HEK293 (cell line): ENCODE results near the gene LGSN.
A peak's percentile ranks its signal among the peaks of the same experiment; 100 is the strongest.

Source experiments
- CTCF ChIA-PET: fragments of 350-600 bp; formaldehyde crosslinking; extraction: SDS; loops from one replicate; lab custom pipeline; 2021; ENCODE audit warnings: antibody characterized with exemption; lab: Yijun Ruan, JAX
- POLR2A ChIA-PET: fragments of 300-600 bp; formaldehyde crosslinking; extraction: SDS; loops from one replicate; lab custom pipeline; 2020; ENCODE audit warnings: antibody characterized with exemption, inconsistent platforms; lab: Yijun Ruan, JAX
- H3K27ac ChIP-seq: fragments of 200-500 bp; sonication (Bioruptor generic); 2 replicates; pipeline ENCODE4 v1.5.1; 2014; ENCODE audit warnings: low read depth, low read length, control low read depth, inconsistent platforms; ENCODE audit errors: extremely low read depth
- H3K36me3 ChIP-seq, 2 experiments: fragments of 200-500 bp in 1 of 2; sonication (Bioruptor generic) in 1 of 2; 1 replicate in 1 of 2; 2 replicates in 1 of 2; pipeline ENCODE4 v1.5.1; 2014 to 2017; ENCODE audit warnings: inconsistent platforms in 2 of 2, low read length in 2 of 2; ENCODE audit not compliant: control insufficient read depth in 2 of 2, insufficient read depth in 1 of 2
- H3K4me1 ChIP-seq: fragments of 200-500 bp; sonication (Bioruptor generic); 2 replicates; pipeline ENCODE4 v1.5.1; 2014; ENCODE audit warnings: mild to moderate bottlenecking, low read length, inconsistent platforms; ENCODE audit not compliant: control insufficient read depth, insufficient read depth
- H3K4me3 ChIP-seq: 2 replicates; pipeline ENCODE4 v1.5.1; 2011; ENCODE audit warnings: low read depth, mild to moderate bottlenecking, control low read depth, low read length, moderate library complexity
- H3K9me3 ChIP-seq: fragments of 200-500 bp; sonication (Bioruptor generic); 2 replicates; pipeline ENCODE4 v1.5.1; 2014; ENCODE audit warnings: low read depth, low read length, inconsistent platforms; ENCODE audit not compliant: control insufficient read depth, insufficient read depth
- ATF2 ChIP-seq: fragments of 450-650 bp; formaldehyde crosslinking; IDR thresholded peaks from 2 replicates; pipeline ENCODE4 v1.5.1; 2016; ENCODE audit warnings: missing biosample characterization, missing genetic modification characterization, low read depth
- FEZF1 ChIP-seq: fragments of 450-650 bp; formaldehyde crosslinking; IDR thresholded peaks from 2 replicates; pipeline ENCODE4 v1.5.1; 2016; ENCODE audit warnings: missing biosample characterization, missing genetic modification characterization
- GLIS2 ChIP-seq: fragments of 450-650 bp; formaldehyde crosslinking; IDR thresholded peaks from 2 replicates; pipeline ENCODE4 v1.5.1; 2016; ENCODE audit warnings: missing biosample characterization, missing genetic modification characterization
- HOXC10 ChIP-seq: sonication (generic); formaldehyde crosslinking; IDR thresholded peaks from 2 replicates; pipeline ENCODE4 v1.8.1; 2023; ENCODE audit warnings: mild to moderate bottlenecking, missing genetic modification reagents
- HOXD13 ChIP-seq: sonication (generic); formaldehyde crosslinking; IDR thresholded peaks from 2 replicates; pipeline ENCODE4 v1.8.0; 2022; ENCODE audit warnings: missing genetic modification reagents, borderline replicate concordance
- KLF8 ChIP-seq: fragments of 450-650 bp; formaldehyde crosslinking; IDR thresholded peaks from 2 replicates; pipeline ENCODE4 v1.5.1; 2016; ENCODE audit warnings: missing biosample characterization, missing genetic modification characterization
- REPIN1 ChIP-seq: fragments of 450-650 bp; formaldehyde crosslinking; IDR thresholded peaks from 2 replicates; pipeline ENCODE4 v1.5.1; 2017; ENCODE audit warnings: missing biosample characterization, missing genetic modification characterization, low read depth
- SCRT1 ChIP-seq: fragments of 450-650 bp; formaldehyde crosslinking; IDR thresholded peaks from 2 replicates; pipeline ENCODE4 v1.5.1; 2016; ENCODE audit warnings: missing biosample characterization, missing genetic modification characterization, borderline replicate concordance
- YY1 ChIP-seq: fragments of 450-650 bp; formaldehyde crosslinking; IDR thresholded peaks from 2 replicates; pipeline ENCODE4 v1.5.1; 2018; ENCODE audit warnings: missing biosample characterization, missing genetic modification characterization
- YY2 ChIP-seq: fragments of 450-650 bp; formaldehyde crosslinking; IDR thresholded peaks from 2 replicates; pipeline ENCODE4 v1.5.1; 2016; ENCODE audit warnings: missing biosample characterization, missing genetic modification characterization
- ZBTB1 ChIP-seq: fragments of 450-650 bp; formaldehyde crosslinking; IDR thresholded peaks from 2 replicates; pipeline ENCODE4 v1.5.1; 2016; ENCODE audit warnings: missing biosample characterization, missing genetic modification characterization
- ZBTB20 ChIP-seq: fragments of 450-650 bp; formaldehyde crosslinking; IDR thresholded peaks from 2 replicates; pipeline ENCODE4 v1.5.1; 2016; ENCODE audit warnings: missing biosample characterization, missing genetic modification characterization
- ZBTB21 ChIP-seq: fragments of 450-650 bp; formaldehyde crosslinking; IDR thresholded peaks from 2 replicates; pipeline ENCODE4 v1.5.1; 2017; ENCODE audit warnings: missing biosample characterization, missing genetic modification characterization
- ZNF114 ChIP-seq: fragments of 450-650 bp; formaldehyde crosslinking; IDR thresholded peaks from 2 replicates; pipeline ENCODE4 v1.5.0; 2017; ENCODE audit warnings: missing biosample characterization, missing genetic modification characterization
- ZNF169 ChIP-seq: fragments of 450-650 bp; formaldehyde crosslinking; IDR thresholded peaks from 2 replicates; pipeline ENCODE4 v1.5.1; 2016; ENCODE audit warnings: missing biosample characterization, missing genetic modification characterization
- ZNF23 ChIP-seq: fragments of 450-650 bp; formaldehyde crosslinking; IDR thresholded peaks from 2 replicates; pipeline ENCODE4 v1.5.1; 2016; ENCODE audit warnings: missing biosample characterization, missing genetic modification characterization, borderline replicate concordance
- ZNF324 ChIP-seq: fragments of 450-650 bp; formaldehyde crosslinking; IDR thresholded peaks from 2 replicates; pipeline ENCODE4 v1.5.1; 2016; ENCODE audit warnings: missing biosample characterization, missing genetic modification characterization
- ZNF426 ChIP-seq: fragments of 450-650 bp; formaldehyde crosslinking; IDR thresholded peaks from 2 replicates; pipeline ENCODE4 v1.5.1; 2017; ENCODE audit warnings: missing biosample characterization, missing genetic modification characterization, mild to moderate bottlenecking, inconsistent platforms, moderate library complexity
- ZNF473 ChIP-seq: fragments of 450-650 bp; formaldehyde crosslinking; IDR thresholded peaks from 2 replicates; pipeline ENCODE4 v1.5.1; 2017; ENCODE audit warnings: missing biosample characterization, missing genetic modification characterization
- ZNF555 ChIP-seq: fragments of 450-650 bp; formaldehyde crosslinking; conservative IDR thresholded peaks from 2 replicates; pipeline ENCODE4 v1.5.1; 2017; ENCODE audit warnings: missing biosample characterization, mild to moderate bottlenecking, missing genetic modification characterization, inconsistent platforms
- ZNF621 ChIP-seq: fragments of 450-650 bp; formaldehyde crosslinking; IDR thresholded peaks from 2 replicates; pipeline ENCODE4 v1.5.1; 2017; ENCODE audit warnings: missing biosample characterization, missing genetic modification characterization
- ZNF624 ChIP-seq: fragments of 450-650 bp; formaldehyde crosslinking; IDR thresholded peaks from 2 replicates; pipeline ENCODE4 v1.5.1; 2017; ENCODE audit warnings: missing biosample characterization, missing genetic modification characterization
- ZNF629 ChIP-seq: fragments of 450-650 bp; formaldehyde crosslinking; IDR thresholded peaks from 2 replicates; pipeline ENCODE4 v1.5.1; 2017; ENCODE audit warnings: missing biosample characterization, missing genetic modification characterization
- ZNF654 ChIP-seq: fragments of 450-650 bp; formaldehyde crosslinking; IDR thresholded peaks from 2 replicates; pipeline ENCODE4 v1.5.1; 2016; ENCODE audit warnings: low read depth, missing biosample characterization, missing genetic modification characterization
- ZNF658 ChIP-seq: fragments of 450-650 bp; formaldehyde crosslinking; IDR thresholded peaks from 2 replicates; pipeline ENCODE4; 2016; ENCODE audit warnings: missing biosample characterization, missing genetic modification characterization
- ZNF791 ChIP-seq: fragments of 450-650 bp; formaldehyde crosslinking; IDR thresholded peaks from 2 replicates; pipeline ENCODE4 v1.5.1; 2016; ENCODE audit warnings: missing biosample characterization, missing genetic modification characterization
- ZNF837 ChIP-seq: fragments of 450-650 bp; formaldehyde crosslinking; IDR thresholded peaks from 2 replicates; pipeline ENCODE4 v1.5.1; 2016; ENCODE audit warnings: missing biosample characterization, missing genetic modification characterization
- TF ChIP-seq, protein P1 (sequence below): fragments of 450-650 bp; IDR thresholded peaks from 2 replicates; pipeline ENCODE4 v1.5.1; 2018; ENCODE audit warnings: missing biosample characterization, mild to moderate bottlenecking, missing genetic modification characterization

LGSN gene

GRCh38 chr6:63313111-63313510, 6.7 kb downstream of the LGSN start (continued):
- TF ChIP-seq ATF2 (tag by site-specific recombination) (no peak), ZNF23 (no peak), ZNF426 (tag by site-specific recombination) (no peak), ZNF837 (tag by site-specific recombination) (no peak), ZNF658 (tag by site-specific recombination) (no peak), ZNF624 (tag by site-specific recombination) (no peak), SCRT1 (no peak), ZNF621 (no peak)

GRCh38 chr6:63307581-63308246, 12.1 kb downstream of the LGSN start:
- Histone ChIP-seq H3K27ac (no peak overlapping the region), H3K4me3 (no peak overlapping the region), H3K9me3 (no peaks in the 10 kb centered on the region), H3K4me1 (no peaks in the 10 kb centered on the region), H3K36me3 (no peaks in the 10 kb centered on the region)
- POLR2A ChIA-PET = no interaction called here
- CTCF ChIA-PET = interaction anchor here (0.6 to 2.2 kb wide), 12 partner anchors 9 to 819 kb away, joined by 3 to 22 read pairs (median 6); partner anchors contain the start of gene LGSN
- peak; percentile 57 for TF ChIP-seq ZNF654 (tag by site-specific recombination)
- no peak for TF ChIP-seq GLIS2

DNA sequence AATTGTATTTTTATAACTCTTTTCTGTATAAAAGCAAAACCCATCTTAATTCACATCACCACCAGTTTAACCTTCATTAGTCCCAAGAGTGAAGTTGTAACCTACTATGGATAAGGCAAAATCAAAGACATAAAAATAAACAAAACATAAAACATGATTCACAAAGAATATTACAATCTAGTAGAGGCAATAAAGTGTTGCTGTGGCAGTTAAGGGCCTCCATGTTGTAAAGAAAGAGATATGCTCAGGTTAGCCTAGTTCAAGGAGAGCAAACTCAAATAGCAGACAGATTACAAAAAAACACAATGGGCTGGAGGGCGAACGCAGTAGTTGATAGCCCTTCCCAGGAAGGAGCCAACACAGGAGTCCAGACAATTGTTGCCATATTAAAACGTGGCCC, 13.4 kb downstream of the LGSN start:
- ChIA-PET POLR2A (no interaction called here), CTCF (interaction anchor here (1.1 to 2.2 kb wide), 3 partner anchors 7 to 497 kb away, joined by 6 to 22 read pairs (median 17); partner anchors contain the start of gene LGSN)
- TF ChIP-seq HOXD13 (CRISPR knock-in tag) = no peak
- TF ChIP-seq ZNF473 (tag by site-specific recombination) = no peak
- TF ChIP-seq FEZF1 (tag by site-specific recombination) = no peak
- no peak for TF ChIP-seq ZNF169 (tag by site-specific recombination)
- no peak for TF ChIP-seq ZBTB21 (tag by site-specific recombination)
- TF ChIP-seq ZNF324 (tag by site-specific recombination) = no peak
- TF ChIP-seq REPIN1 (tag by site-specific recombination) = no peak
- TF ChIP-seq, protein P1, sequence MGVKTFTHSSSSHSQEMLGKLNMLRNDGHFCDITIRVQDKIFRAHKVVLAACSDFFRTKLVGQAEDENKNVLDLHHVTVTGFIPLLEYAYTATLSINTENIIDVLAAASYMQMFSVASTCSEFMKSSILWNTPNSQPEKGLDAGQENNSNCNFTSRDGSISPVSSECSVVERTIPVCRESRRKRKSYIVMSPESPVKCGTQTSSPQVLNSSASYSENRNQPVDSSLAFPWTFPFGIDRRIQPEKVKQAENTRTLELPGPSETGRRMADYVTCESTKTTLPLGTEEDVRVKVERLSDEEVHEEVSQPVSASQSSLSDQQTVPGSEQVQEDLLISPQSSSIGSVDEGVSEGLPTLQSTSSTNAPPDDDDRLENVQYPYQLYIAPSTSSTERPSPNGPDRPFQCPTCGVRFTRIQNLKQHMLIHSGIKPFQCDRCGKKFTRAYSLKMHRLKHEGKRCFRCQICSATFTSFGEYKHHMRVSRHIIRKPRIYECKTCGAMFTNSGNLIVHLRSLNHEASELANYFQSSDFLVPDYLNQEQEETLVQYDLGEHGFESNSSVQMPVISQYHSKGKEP = no peak
- no peak for TF ChIP-seq KLF8 (tag by site-specific recombination)
- TF ChIP-seq YY1 (tag by site-specific recombination) = no peak
- TF ChIP-seq ZBTB20 (tag by site-specific recombination) = no peak
- no peak for TF ChIP-seq ZNF629 (tag by site-specific recombination)
- TF ChIP-seq ZNF791 = no peak
- no peak for TF ChIP-seq HOXC10
- no peak for TF ChIP-seq YY2
- no peak for TF ChIP-seq ZNF555 (tag by site-specific recombination)
- TF ChIP-seq ZNF114 (tag by site-specific recombination) = no peak
- no peak for TF ChIP-seq ZBTB1 (tag by site-specific recombination)
- TF ChIP-seq ZNF426 (tag by site-specific recombination) = no peak
- H3K4me1 ChIP-seq = no peaks in the 10 kb centered on the region
- no peaks in the 10 kb centered on the region for H3K9me3 ChIP-seq
- no peaks in the 10 kb centered on the region for H3K36me3 ChIP-seq
- no peak overlapping the region for H3K27ac ChIP-seq
- no peak overlapping the region for H3K4me3 ChIP-seq
